CD4-positive, alpha-beta T cell treated with Interleukin-15 for 4 hours (primary cell): ENCODE data around the gene BCOR.

Experiments
- DNase-seq: peaks from one replicate; pipeline ENCODE4 v3.0.0-alpha.2; 2020; ENCODE audit warnings: low spot score

BCOR gene

GRCh38 chrX:40063555-40063954 lies 34.2 kb downstream of the BCOR start:
- DNase-seq: no peak

DNA sequence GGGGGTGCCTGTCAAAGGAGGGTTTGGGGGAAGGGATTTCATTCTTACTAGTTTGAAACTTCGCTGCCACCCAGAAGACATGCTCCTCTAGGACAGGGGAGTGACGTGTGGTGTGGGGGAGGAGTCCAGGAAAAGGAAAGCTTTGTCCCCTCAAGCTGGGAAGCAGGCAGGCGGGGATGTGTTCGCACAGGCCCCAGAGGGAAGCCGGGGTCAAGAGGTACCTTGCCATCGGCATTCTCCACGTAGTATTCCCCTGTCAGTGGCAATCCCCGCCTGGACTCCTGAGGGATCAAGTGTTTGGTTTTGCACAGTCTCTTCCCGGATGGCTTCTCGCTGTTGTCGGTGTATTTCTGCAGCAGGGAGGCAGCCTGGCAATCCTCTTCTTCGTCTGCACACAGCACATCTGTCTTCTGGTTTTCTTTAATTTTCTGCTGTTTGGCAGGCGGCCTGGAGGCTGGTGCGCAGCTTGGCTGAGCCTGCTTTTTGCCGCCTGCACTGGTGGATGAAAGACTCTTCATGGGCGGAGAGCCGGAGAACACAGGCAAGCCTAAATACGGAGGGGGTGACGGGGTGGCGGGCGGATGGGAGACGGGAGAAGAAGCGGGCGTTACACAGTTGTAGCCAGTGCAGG lies 35.1 kb downstream of the BCOR start:
- no peak for DNase-seq

- no peak for DNase-seq
These were observed 35.8 kb downstream of the BCOR start for GRCh38 chrX:40061871-40062524.

DNA sequence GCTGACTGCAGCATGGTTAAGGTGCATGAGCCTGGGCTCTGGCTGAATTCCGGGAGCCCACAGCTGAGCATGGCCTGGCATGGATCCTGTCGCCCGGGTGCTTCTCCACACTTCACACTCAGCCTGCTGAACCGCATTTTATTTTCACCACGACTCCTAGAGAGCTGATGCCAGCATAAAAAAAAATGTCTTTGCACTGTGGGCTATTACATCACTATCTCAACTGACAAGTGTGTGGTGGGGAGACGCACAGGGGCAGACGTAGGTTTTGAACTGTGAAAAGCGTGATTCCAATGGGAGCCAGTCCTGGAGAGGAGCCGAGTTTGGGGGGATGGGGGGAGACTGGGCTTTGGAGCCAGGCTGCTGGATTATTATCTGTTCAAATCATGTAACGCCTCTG lies 36.8 kb downstream of the BCOR start:
- no peak for DNase-seq

- DNase-seq: no peak
These were observed 37.4 kb downstream of the BCOR start for GRCh38 chrX:40060356-40060845.

DNA sequence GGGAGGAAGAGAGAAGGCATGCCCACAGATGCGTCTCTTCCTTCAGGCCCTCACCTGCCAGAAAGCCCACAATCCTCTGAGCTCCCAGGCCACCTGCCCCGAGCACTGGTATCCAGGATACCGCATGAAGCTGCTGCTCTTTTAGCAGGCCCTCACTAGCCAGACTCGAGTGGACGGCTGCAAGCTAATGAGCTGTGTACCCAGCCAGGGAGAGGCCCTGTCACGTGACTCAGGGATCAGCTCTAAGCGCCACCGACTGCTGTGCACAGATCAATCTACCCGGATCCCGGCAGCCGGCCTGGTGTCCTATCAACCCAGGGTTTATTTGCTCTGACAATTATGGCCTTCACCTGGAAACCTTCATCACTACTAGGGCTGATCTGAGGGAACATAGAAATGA lies 39.0 kb downstream of the BCOR start:
- no peak for DNase-seq

GRCh38 chrX:40057405-40057804 lies 40.4 kb downstream of the BCOR start:
- DNase-seq: no peak

- no peak for DNase-seq
These were observed 41.3 kb downstream of the BCOR start for GRCh38 chrX:40056420-40056819.

DNA sequence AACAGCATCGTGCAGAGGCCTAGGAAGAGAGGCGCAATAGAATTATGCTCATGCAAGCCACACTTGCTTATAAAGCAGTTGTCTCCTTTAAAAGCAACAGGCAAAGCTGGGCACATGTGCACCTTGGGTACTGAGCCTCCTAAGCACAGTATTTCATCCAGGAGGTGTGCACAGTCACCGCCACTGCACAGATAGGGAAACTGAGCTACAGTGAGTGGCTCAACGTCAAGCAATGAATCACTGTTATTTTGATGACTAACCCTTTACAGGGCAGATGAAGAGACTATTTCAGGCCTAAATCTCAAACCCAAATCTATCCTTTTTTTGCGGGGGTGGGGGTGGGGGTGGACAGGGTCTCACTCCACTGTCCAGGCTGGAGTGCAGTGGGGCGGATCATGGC lies 42.3 kb downstream of the BCOR start:
- no peak for DNase-seq

DNA sequence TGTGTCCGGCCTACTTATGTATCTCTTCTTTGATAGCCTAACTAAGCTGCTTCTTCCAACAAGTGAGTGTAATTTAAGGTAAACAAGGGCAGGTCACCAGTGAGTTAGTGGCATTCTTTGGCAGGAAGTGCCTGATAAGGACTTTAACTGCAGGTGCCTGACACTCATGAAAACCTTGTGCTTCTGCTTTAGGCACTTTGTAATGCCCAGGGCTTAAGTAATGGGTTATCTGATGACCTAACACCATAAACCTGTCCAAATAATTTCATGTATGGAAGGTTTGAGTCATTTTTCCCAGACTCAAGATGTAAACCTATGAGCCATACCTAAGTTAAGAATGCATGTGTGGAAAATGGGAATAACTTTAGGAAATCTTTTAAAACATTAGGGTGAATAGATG lies 43.0 kb downstream of the BCOR start:
- no peak for DNase-seq

- no peak for DNase-seq
These were observed 47.2 kb downstream of the BCOR start for GRCh38 chrX:40050532-40050931.

DNA sequence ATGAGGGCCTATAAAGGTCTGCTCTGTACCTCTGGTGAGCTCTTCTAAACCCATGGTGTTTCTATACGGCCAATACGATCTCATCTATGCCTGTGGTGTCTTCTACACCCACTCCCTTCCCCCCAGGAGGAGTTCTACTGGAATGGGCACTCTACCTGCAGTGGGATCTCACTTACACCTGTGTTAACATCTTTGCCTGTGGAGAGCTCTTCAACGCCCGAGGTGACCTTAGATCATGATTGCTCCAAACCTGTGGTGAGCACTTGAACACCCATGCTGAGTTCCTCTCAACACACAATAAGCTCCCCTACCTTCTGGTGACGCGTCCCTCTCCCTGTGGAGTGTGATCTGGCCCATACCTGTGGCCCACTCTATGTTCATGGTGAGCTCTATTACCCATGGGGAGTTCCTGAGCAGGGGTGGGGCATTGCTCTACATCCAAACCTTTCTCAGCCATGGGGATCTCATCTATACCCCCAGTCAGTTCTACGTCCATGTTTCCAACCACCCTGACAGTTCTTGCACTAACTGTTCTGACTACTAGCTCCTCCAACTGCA lies 48.6 kb downstream of the BCOR start:
- DNase-seq: no peak

DNA sequence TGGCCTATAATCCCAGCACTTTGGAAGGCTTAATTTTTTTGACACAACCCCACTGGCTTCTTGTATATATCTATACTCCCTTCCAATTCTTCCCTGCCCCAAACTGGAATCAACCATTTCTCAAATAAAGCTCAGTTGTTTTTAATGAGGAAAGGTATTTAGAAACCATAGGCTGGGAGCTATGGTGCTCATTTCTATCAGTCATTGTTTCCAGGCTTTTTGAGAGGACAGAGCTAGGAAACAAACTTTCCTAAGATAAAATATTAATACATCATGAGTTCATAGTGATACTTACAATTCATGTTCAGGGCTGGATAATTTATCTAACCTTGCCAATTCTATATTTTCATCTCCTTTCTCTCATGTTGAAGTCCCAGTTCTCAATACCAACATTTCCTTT lies 50.3 kb downstream of the BCOR start:
- DNase-seq: no peak

- DNase-seq: no peak
These were observed 53.9 kb downstream of the BCOR start for GRCh38 chrX:40043895-40044294.

DNA sequence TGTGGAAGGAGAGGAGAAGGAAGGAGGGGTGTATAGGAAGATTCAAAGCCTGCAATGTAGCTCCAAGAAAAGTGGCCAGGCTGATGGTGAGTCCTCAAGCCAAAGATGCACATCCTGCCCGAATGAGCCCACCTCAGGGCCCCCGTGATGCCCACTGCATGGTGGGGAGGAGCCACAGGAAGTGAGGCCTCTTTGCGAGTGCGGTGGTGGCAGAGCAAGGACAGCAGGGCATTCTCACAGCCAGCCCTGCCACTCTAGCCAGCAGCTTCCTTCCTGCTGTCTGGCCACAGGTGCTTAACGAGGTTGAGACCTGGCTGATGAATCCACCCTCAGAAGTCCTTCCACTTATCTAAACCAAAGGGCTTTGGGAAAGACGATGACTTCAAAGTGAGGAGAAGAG lies 55.8 kb downstream of the BCOR start:
- DNase-seq: no peak

GRCh38 chrX:40040686-40041461 lies 56.9 kb downstream of the BCOR start:
- no peak for DNase-seq

DNA sequence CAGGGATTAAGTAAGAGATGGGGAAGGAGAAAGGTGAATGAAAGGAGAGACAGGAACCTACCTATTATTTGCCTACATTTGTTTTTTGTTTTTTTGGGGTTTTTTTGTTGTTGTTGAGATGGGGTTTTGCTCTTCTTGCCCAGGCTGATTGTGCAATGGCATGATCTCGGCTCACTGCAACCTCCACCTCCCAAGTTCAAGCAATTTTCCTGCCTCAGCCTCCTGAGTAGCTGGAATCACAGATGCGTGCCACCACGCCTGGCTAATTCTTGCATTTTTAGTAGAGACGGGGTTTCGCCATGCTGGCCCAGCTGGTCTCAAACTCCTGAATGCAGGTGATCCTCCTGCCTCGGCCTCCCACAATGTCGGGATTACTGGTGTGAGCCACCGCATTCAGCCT lies 57.9 kb downstream of the BCOR start:
- no peak for DNase-seq

DNA sequence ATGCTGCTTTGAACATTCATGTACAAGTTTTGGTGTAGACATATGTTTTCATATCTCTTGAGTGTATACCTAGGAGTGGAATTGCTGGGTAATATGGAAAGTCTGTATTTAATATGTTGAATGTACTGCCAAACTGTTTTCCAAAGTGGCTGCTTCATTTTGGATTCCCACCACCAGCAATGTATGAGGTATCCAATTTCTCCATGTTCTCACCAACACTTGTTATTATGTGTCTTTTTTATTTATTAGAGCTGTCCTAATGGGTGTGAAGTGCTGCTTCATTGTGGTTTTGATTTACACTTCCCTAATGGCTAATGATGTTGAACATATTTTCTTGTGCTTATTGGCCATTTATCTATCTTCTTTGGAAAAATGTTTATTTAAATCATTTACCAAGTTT lies 60.4 kb downstream of the BCOR start:
- no peak for DNase-seq

DNA sequence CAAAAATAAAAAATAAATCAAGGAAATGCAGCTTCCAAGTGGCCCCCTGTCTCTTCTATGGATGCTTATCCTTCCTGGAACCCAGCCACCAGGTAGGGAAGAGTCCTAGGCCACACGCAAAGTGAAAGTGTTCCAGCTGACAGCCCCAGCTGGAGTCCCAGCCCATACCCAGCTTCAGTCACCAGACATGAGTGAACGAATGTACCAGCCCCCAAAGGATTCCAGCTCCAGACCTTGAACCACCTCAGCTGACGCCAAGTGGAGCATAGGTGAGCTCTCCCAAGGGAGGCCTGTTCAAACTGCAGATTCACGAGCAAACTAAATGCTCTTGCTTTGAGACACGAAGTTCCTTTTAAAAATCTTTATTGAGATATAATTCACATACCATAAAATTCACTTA lies 62.0 kb downstream of the BCOR start:
- no peak for DNase-seq

DNA sequence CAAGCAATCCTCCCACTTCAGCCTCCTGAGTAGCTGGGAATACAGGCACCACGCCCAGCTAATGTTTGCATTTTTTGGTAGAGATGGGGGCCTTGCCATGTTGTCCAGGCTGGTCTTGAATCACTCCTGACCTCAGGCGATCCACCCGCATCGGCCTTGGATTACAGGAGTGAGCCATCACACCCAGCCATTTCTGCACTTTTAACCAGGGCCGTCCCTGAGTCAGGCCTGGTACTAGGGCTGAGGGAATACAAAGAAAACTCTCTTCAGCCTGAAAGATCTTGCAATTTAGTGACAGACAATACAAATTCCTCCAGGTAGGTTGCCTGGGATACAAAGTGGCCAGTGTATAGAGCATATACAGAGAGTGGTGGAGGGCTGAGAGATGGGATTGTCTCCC lies 65.8 kb downstream of the BCOR start:
- no peak for DNase-seq

DNA sequence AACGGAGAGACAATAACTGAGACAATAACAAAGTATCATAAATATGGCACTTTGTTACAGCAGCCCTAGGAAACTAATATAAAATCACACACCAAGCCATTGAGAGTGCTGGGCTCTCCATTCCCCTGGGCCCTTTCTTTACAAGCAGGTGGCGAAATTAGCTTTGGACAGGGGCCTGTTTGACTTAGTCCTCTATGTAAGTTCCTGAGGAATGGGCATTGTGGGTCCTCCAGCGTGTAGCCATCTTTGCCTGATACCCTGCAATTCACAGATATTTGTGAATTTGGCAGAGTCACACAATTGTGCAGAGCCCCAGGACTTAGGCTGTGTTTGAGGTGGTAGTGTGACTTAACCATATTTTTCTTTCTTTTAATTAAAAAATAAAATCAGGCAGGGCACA lies 67.6 kb downstream of the BCOR start:
- no peak for DNase-seq

DNA sequence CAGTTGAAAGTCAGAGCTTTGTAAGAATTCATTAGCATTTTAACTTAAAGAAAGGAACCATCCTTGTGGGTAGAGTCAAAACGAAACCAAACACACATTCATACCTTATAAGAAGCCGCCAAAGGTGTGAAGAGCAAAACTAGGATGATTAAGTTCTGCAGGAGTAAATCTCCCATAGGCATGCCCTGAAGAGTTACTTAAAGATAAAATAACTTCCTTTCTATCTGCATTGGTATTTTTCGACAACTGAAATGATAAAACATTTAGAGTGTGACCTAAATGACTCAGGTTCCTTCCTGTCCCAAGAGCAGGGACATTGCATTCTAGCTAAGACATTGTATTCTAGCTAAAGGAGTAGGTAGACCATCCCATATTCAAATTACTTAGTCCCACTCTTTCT lies 75.3 kb downstream of the BCOR start:
- no peak for DNase-seq

DNA sequence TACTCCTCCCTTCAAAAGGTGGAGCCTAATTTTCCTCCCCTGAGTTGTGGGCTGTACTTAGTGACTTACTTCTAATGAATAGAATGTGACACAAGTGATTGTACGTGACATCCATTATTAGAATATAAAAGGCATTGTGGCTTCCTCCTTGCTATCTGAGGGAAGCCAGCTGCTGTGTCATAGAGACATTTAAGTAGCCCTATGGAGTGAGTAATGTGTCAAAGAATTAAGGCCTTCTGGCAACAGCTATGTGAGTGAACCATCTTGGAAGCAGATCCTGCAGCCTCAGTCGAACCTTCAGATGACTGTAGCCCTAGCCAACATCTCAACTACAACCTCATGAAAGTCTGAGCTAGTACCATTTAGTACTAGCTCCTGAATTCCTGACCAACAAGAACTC lies 76.1 kb downstream of the BCOR start:
- no peak for DNase-seq
